ENCODE data around the gene ACP3. TPM values are rescaled to one million over a fixed set of nuclear protein-coding genes. Genes with fewer than 3 reads are reported as not detected.
"Not testable (repeated sequence)": the region's sequence is repeated elsewhere in the genome, so short reads cannot be mapped to it uniquely, and the experiment has no call there.

ACP3 gene
- total and polyA plus RNA-seq, 2 of the 4 experiments (the other 2 are of a cell fraction): 0.36 to 0.54 TPM

- ATAC-seq (ENCODE audit: low read depth); POLR2A ChIA-PET (ENCODE audit: unreplicated experiment); H4K20me1 ChIP-seq (ENCODE audit: insufficient read depth, low read length); intact Hi-C loops (cut with micrococcal nuclease); dilution Hi-C loops (cut with HindIII; ENCODE audit: low sequenced_read_pairs, unreplicated experiment); BruUV-seq (replicated peaks); H2AK5ac ChIP-seq (ENCODE audit: low read depth, low read length); in situ Hi-C loops (cut with MboI; ENCODE audit: low sequenced_read_pairs); H3K4ac ChIP-seq (ENCODE audit: low read depth, low read length); H2AFZ ChIP-seq (replicated peaks; ENCODE audit: low read length, poor library complexity); H3K9ac ChIP-seq (ENCODE audit: low read depth, low read length); H3K27ac ChIP-seq (ENCODE audit: insufficient read depth, low read length); H3K23ac ChIP-seq (ENCODE audit: low read depth, low read length); H2AK9ac ChIP-seq (replicated peaks; ENCODE audit: low read depth, low read length, poor library complexity); DNase-seq; H3K18ac ChIP-seq (ENCODE audit: low read depth, low read length); H2BK15ac ChIP-seq (ENCODE audit: low read depth, low read length); H3K14ac ChIP-seq (replicated peaks; ENCODE audit: low read depth, low read length); H3K36me3 ChIP-seq (ENCODE audit: control insufficient read depth, insufficient read depth, low read length); H2BK120ac ChIP-seq (ENCODE audit: low read depth, low read length); H3K4me2 ChIP-seq (ENCODE audit: low read depth, low read length); H3K9me3 ChIP-seq (ENCODE audit: control insufficient read depth, insufficient read depth, low read length); H3K27me3 ChIP-seq (ENCODE audit: control insufficient read depth, insufficient read depth, low read length); H2BK20ac ChIP-seq (ENCODE audit: low read depth, low read length); H3K4me3 ChIP-seq (ENCODE audit: insufficient read depth, low read depth, low read length); H4K91ac ChIP-seq (ENCODE audit: insufficient read depth, low read depth, low read length); H3K79me1 ChIP-seq (ENCODE audit: low read depth in 1 of 2, low read length in 2 of 2); H3K56ac ChIP-seq (ENCODE audit: extremely low read depth, insufficient read depth, low read length); H3K4me1 ChIP-seq (ENCODE audit: control insufficient read depth, insufficient read depth, low read length); H4K8ac ChIP-seq (ENCODE audit: low read depth in 2 of 2, low read length in 2 of 2); H3K9me1 ChIP-seq (ENCODE audit: insufficient read depth, low read length); H4K5ac ChIP-seq (ENCODE audit: low read depth, low read length); H2BK5ac ChIP-seq (ENCODE audit: low read depth, low read length, poor library complexity, severe bottlenecking): not testable (repeated sequence)
- WGBS, 2 experiments (ENCODE audit: extremely low coverage in 2 of 2, insufficient read length in 1 of 2): no CpG with 5 or more reads among the region's 11 CpGs
- CTCF ChIA-PET: interaction anchor here (1.0 kb wide), 1 partner anchor 19 kb away, joined by 3 read pairs; no protein-coding TSS in a partner anchor
These were observed 7.2 kb upstream of the ACP3 start for GRCh38 chr3:132310057-132310456.
